IMR-90 (cell line): ENCODE data around the gene CD34. TPM values are rescaled to one million over a fixed set of nuclear protein-coding genes. Genes with fewer than 3 reads are reported as not detected.

Experiments used
- ATAC-seq: fragments of 200-7000 bp; cut with Tn5 transposase; 2 replicates; pipeline ENCODE4 v1.9.1; 2020; ENCODE audit warnings: low read depth, mild to moderate bottlenecking, moderate library complexity
- BruUV-seq: library from RNA; stranded (reverse); fragments of 400-500 nt; replicated peaks from 2 replicates; lab custom pipeline; 2021; lab: Mats Ljungman, UMichigan
- CTCF ChIA-PET: fragments of 300-600 bp; formaldehyde crosslinking; extraction: SDS; loops from one replicate; lab custom pipeline; 2021; ENCODE audit warnings: antibody characterized with exemption; lab: Yijun Ruan, JAX
- POLR2A ChIA-PET: fragments of 300-600 bp; sonication (Branson Sonifier 250); formaldehyde crosslinking; loops from one replicate; lab custom pipeline; 2022; ENCODE audit warnings: antibody characterized with exemption; ENCODE audit not compliant: unreplicated experiment; lab: Charles Lee
- DNase-seq: peaks from one replicate; pipeline ENCODE4 v3.0.0; 2013
- H2AFZ ChIP-seq: replicated peaks from 2 replicates; pipeline ENCODE3; 2013; ENCODE audit warnings: low read length, mild to moderate bottlenecking; ENCODE audit not compliant: poor library complexity
- H2AK5ac ChIP-seq: 2 replicates; pipeline ENCODE4 v1.6.1; 2013; ENCODE audit warnings: low read depth, low read length, inconsistent platforms
- H2AK9ac ChIP-seq: replicated peaks from 2 replicates; pipeline ENCODE3; 2013; ENCODE audit warnings: mild to moderate bottlenecking, low read depth, low read length, moderate library complexity; ENCODE audit not compliant: poor library complexity
- H2BK120ac ChIP-seq: 2 replicates; pipeline ENCODE4 v1.6.1; 2013; ENCODE audit warnings: low read depth, low read length, inconsistent platforms
- H2BK15ac ChIP-seq: 3 replicates; pipeline ENCODE4 v1.6.1; 2013; ENCODE audit warnings: low read depth, low read length, inconsistent platforms
- H2BK20ac ChIP-seq: 2 replicates; pipeline ENCODE4 v1.6.1; 2013; ENCODE audit warnings: low read depth, mild to moderate bottlenecking, inconsistent platforms, low read length, moderate library complexity
- H2BK5ac ChIP-seq: 2 replicates; pipeline ENCODE4 v1.6.1; 2013; ENCODE audit warnings: mild to moderate bottlenecking, low read depth, low read length, inconsistent platforms; ENCODE audit not compliant: poor library complexity, severe bottlenecking
- H3K14ac ChIP-seq: replicated peaks from 2 replicates; pipeline ENCODE4 v1.6.1; 2013; ENCODE audit warnings: low read depth, low read length, inconsistent platforms
- H3K18ac ChIP-seq: 2 replicates; pipeline ENCODE4 v1.6.1; 2013; ENCODE audit warnings: low read depth, low read length, control low read depth
- H3K23ac ChIP-seq: 2 replicates; pipeline ENCODE4 v1.6.1; 2013; ENCODE audit warnings: low read depth, low read length, inconsistent platforms
- H3K27ac ChIP-seq: 2 replicates; pipeline ENCODE4 v1.5.1; 2013; ENCODE audit warnings: mild to moderate bottlenecking, control low read depth, low read length; ENCODE audit not compliant: insufficient read depth
- H3K27me3 ChIP-seq: 2 replicates; pipeline ENCODE4 v1.6.1; 2013; ENCODE audit warnings: low read length; ENCODE audit not compliant: control insufficient read depth, insufficient read depth
- H3K36me3 ChIP-seq: 2 replicates; pipeline ENCODE4 v1.6.1; 2013; ENCODE audit warnings: low read length, mixed read lengths; ENCODE audit not compliant: control insufficient read depth, insufficient read depth
- H3K4ac ChIP-seq: 2 replicates; pipeline ENCODE4 v1.6.1; 2013; ENCODE audit warnings: low read depth, low read length, inconsistent platforms
- H3K4me1 ChIP-seq: 2 replicates; pipeline ENCODE4 v1.6.1; 2013; ENCODE audit warnings: low read length, mixed read lengths; ENCODE audit not compliant: control insufficient read depth, insufficient read depth
- H3K4me2 ChIP-seq: 2 replicates; pipeline ENCODE4 v1.6.1; 2013; ENCODE audit warnings: low read depth, mild to moderate bottlenecking, control low read depth, low read length, moderate library complexity
- H3K4me3 ChIP-seq: 2 replicates; pipeline ENCODE4 v1.5.1; 2013; ENCODE audit warnings: low read depth, mild to moderate bottlenecking, control low read depth, low read length, moderate library complexity; ENCODE audit not compliant: insufficient read depth
- H3K56ac ChIP-seq: 2 replicates; pipeline ENCODE4 v1.6.1; 2013; ENCODE audit warnings: low read length, inconsistent platforms; ENCODE audit not compliant: insufficient read depth; ENCODE audit errors: extremely low read depth
- H3K79me1 ChIP-seq, 2 experiments: 2 replicates each; pipeline ENCODE4 v1.6.1; 2013; ENCODE audit warnings: low read length in 2 of 2, inconsistent platforms in 1 of 2, low read depth in 1 of 2
- H3K9ac ChIP-seq: 2 replicates; pipeline ENCODE4 v1.6.1; 2013; ENCODE audit warnings: low read depth, low read length, control low read depth
- H3K9me1 ChIP-seq: 2 replicates; pipeline ENCODE4 v1.6.1; 2013; ENCODE audit warnings: low read length, inconsistent platforms; ENCODE audit not compliant: insufficient read depth
- H3K9me3 ChIP-seq: 2 replicates; pipeline ENCODE4 v1.6.1; 2013; ENCODE audit warnings: low read length; ENCODE audit not compliant: control insufficient read depth, insufficient read depth
- H4K20me1 ChIP-seq: 2 replicates; pipeline ENCODE4 v1.6.1; 2013; ENCODE audit warnings: low read length, inconsistent platforms; ENCODE audit not compliant: insufficient read depth
- H4K5ac ChIP-seq: 2 replicates; pipeline ENCODE4 v1.6.1; 2013; ENCODE audit warnings: mild to moderate bottlenecking, low read depth, low read length, control low read depth
- H4K8ac ChIP-seq, 2 experiments: 2 replicates each; pipeline ENCODE4 v1.6.1; 2013; ENCODE audit warnings: low read depth in 2 of 2, low read length in 2 of 2, control low read depth in 1 of 2, inconsistent platforms in 1 of 2
- H4K91ac ChIP-seq: 2 replicates; pipeline ENCODE4 v1.6.1; 2013; ENCODE audit warnings: low read depth, low read length, inconsistent platforms; ENCODE audit not compliant: insufficient read depth
- BHLHE40 ChIP-seq: fragments of 150-350 bp; IDR thresholded peaks from 2 replicates; pipeline ENCODE4 v1.6.1; 2016; ENCODE audit warnings: mild to moderate bottlenecking, low read depth, low read length
- CEBPB ChIP-seq: IDR thresholded peaks from 2 replicates; pipeline ENCODE4 v1.6.1; 2012; ENCODE audit warnings: low read depth, low read length, improper control_type of control experiment
- CHD1 ChIP-seq: IDR thresholded peaks from 2 replicates; pipeline ENCODE4 v1.6.1; 2012; ENCODE audit warnings: low read depth, low read length, improper control_type of control experiment
- CTCF ChIP-seq: conservative IDR thresholded peaks from 2 replicates; pipeline ENCODE4 v1.5.1; 2012; ENCODE audit warnings: mild to moderate bottlenecking, low read depth, low read length, improper control_type of control experiment
- ELK1 ChIP-seq: fragments of 150-350 bp; IDR thresholded peaks from 2 replicates; pipeline ENCODE4 v1.6.1; 2016; ENCODE audit warnings: low read depth, mild to moderate bottlenecking, low read length, moderate library complexity, borderline replicate concordance
- MAFK ChIP-seq: IDR thresholded peaks from 2 replicates; pipeline ENCODE4 v1.6.1; 2012; ENCODE audit warnings: low read depth, low read length, improper control_type of control experiment
- MAZ ChIP-seq: IDR thresholded peaks from 2 replicates; pipeline ENCODE4 v1.6.1; 2012; ENCODE audit warnings: low read depth, mild to moderate bottlenecking, low read length, improper control_type of control experiment, moderate library complexity, borderline replicate concordance
- MXI1 ChIP-seq: IDR thresholded peaks from 2 replicates; pipeline ENCODE4 v1.6.1; 2012; ENCODE audit warnings: low read depth, mild to moderate bottlenecking, low read length, moderate library complexity, borderline replicate concordance
- NFE2L2 ChIP-seq: fragments of 150-350 bp; IDR thresholded peaks from 2 replicates; pipeline ENCODE4 v1.6.1; 2016; ENCODE audit warnings: low read depth, mild to moderate bottlenecking, low read length
- POLR2A ChIP-seq: IDR thresholded peaks from 2 replicates; pipeline ENCODE4 v1.6.1; 2012; ENCODE audit warnings: mild to moderate bottlenecking, low read depth, low read length
- RAD21 ChIP-seq: IDR thresholded peaks from 2 replicates; pipeline ENCODE4 v1.6.1; 2012; ENCODE audit warnings: low read length, improper control_type of control experiment
- RCOR1 ChIP-seq: IDR thresholded peaks from 2 replicates; pipeline ENCODE4 v1.6.1; 2012; ENCODE audit warnings: mild to moderate bottlenecking, low read length, improper control_type of control experiment; ENCODE audit not compliant: insufficient replicate concordance
- RFX5 ChIP-seq: IDR thresholded peaks from 2 replicates; pipeline ENCODE4 v1.8.0; 2012; ENCODE audit warnings: low read depth, mild to moderate bottlenecking, low read length, moderate library complexity
- SMC3 ChIP-seq: fragments of 150-350 bp; IDR thresholded peaks from 2 replicates; pipeline ENCODE4 v1.6.1; 2016; ENCODE audit warnings: low read depth, mild to moderate bottlenecking, antibody characterized with exemption, low read length, moderate library complexity
- USF2 ChIP-seq: fragments of 150-350 bp; IDR thresholded peaks from 2 replicates; pipeline ENCODE4 v1.6.1; 2017; ENCODE audit warnings: mild to moderate bottlenecking, antibody characterized with exemption, low read length, low read depth
- WGBS, 2 experiments: methylation state at CpG; one replicate each; pipeline versions ENCODE4 v1.1.5 to v1.1.7; 2013; ENCODE audit warnings: missing lambda C conversion rate in 2 of 2; ENCODE audit not compliant: insufficient read length in 1 of 2; ENCODE audit errors: extremely low coverage in 2 of 2; 5-methylcytosine and 5-hydroxymethylcytosine counted together
- dilution Hi-C: fragments of 300-500 bp; cut with HindIII; formaldehyde crosslinking; loops from one replicate; pipeline ENCODE4 v1.14.3; 2018; ENCODE audit warnings: low sequenced_read_pairs; ENCODE audit not compliant: unreplicated experiment
- in situ Hi-C: fragments of 300-500 bp; cut with MboI; formaldehyde crosslinking; loops from 3 replicates; pipeline ENCODE4 v1.14.3; 2019; ENCODE audit warnings: low sequenced_read_pairs, inconsistent platforms, mixed read lengths
- intact Hi-C: fragments of 100-400 bp; cut with micrococcal nuclease; formaldehyde crosslinking; loops from 2 replicates; pipeline ENCODE4 v1.10.0; 2022
- polyA plus RNA-seq, 3 experiments: library from polyadenylated mRNA; depleted of rRNA; stranded (reverse); fragments of >200 nt; gene quantifications; 2 replicates each; pipeline ENCODE4 v1.2.3, GENCODE V29; 2012; ENCODE audit warnings: low replicate concordance in 1 of 3
- total RNA-seq: library from RNA; depleted of rRNA; stranded (reverse); fragments of >200 nt; gene quantifications from 2 replicates; pipeline ENCODE4 v1.2.3, GENCODE V29; 2012

Gene CD34
- total and polyA plus RNA-seq, 2 of the 4 experiments (the other 2 are of a cell fraction): 0.14 TPM; not detected in 1

DNA sequence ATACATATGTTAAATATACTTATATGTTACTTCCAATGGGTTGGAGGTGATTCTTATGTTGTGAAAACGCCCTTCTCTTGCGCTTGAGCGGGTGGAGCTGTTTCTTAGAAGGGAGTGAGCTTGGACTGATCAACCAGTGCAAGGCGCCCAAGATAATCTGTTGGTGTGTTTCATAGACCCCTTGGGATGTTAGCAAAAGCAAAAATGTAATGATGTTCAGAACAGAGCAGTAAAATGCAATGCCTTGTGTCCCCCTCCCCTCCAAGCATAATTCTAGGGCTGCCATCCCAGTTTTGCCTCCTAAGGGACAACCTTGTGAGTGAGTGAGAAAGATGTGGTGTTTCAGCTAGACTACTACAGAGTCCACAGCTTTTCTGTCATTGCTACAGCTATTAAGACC, 6.2 kb upstream of the CD34 start:
- no peaks in the 10 kb centered on the region for H3K4me1 ChIP-seq

More for the DNA sequence above, 6.2 kb upstream of the CD34 start:
- Histone ChIP-seq H2BK15ac (no peak overlapping the region), H3K79me1 (no peaks in the 10 kb centered on the region), H3K9me1 (no peaks in the 10 kb centered on the region), H3K23ac (no peak overlapping the region), H2AK5ac (no peak overlapping the region), H4K5ac (no peak overlapping the region), H3K18ac (no peak overlapping the region), H4K8ac (no peak overlapping the region), H3K14ac (no peak overlapping the region), H3K9ac (no peak overlapping the region), H3K56ac (no peak overlapping the region), H2BK120ac (no peak overlapping the region), H3K4ac (no peak overlapping the region), H3K4me3 (no peak overlapping the region), H3K27me3 (peaks cover 23% of the 10 kb centered on the region), H3K36me3 (no peaks in the 10 kb centered on the region), H2BK20ac (no peak overlapping the region), H4K91ac (no peak overlapping the region), H2BK5ac (no peak overlapping the region), H3K9me3 (no peaks in the 10 kb centered on the region), H3K27ac (no peak overlapping the region), H2AK9ac (no peak overlapping the region), H2AFZ (no peak overlapping the region), H4K20me1 (no peaks in the 10 kb centered on the region), H3K4me2 (no peak overlapping the region)
- ATAC-seq: no peak
- BruUV-seq: no TSS peak
- ChIA-PET POLR2A (no interaction called here), CTCF (no interaction called here)
- TF ChIP-seq ELK1 (no peak), RCOR1 (no peak), BHLHE40 (no peak), CTCF (no peak), USF2 (no peak), MAZ (no peak), NFE2L2 (no peak), RFX5 (no peak), POLR2A (no peak), MAFK (no peak), CHD1 (no peak), MXI1 (no peak), RAD21 (no peak), CEBPB (no peak), SMC3 (no peak)
- intact Hi-C loops: no loop called here
- DNase-seq: no peak
- no CpG with 5 or more reads among the region's 4 CpGs for WGBS, 2 experiments
- in situ Hi-C loops: no loop called here
- dilution Hi-C loops: no loop called here
